MM.1S (cell line): ENCODE measurements around the gene BID.

ENCODE experiments used
- DNase-seq: peaks from one replicate; pipeline ENCODE4 v3.0.0-alpha.2; 2015
- H2AFZ ChIP-seq: fragments of 300-600 bp; sonication (generic); 2 replicates; pipeline ENCODE4 v1.6.0; 2016; ENCODE audit warnings: antibody characterized with exemption, low read length
- H3F3A ChIP-seq: fragments of 300-600 bp; sonication (generic); 2 replicates; pipeline ENCODE4 v1.6.1; 2016; ENCODE audit warnings: mild to moderate bottlenecking, antibody characterized with exemption, low read length, moderate library complexity, mixed read lengths; ENCODE audit not compliant: insufficient read depth
- H3K27ac ChIP-seq: fragments of 300-600 bp; sonication (generic); 2 replicates; pipeline ENCODE4 v1.5.1; 2016; ENCODE audit warnings: mild to moderate bottlenecking, low read length
- H3K27me3 ChIP-seq: fragments of 300-600 bp; sonication (generic); replicated peaks from 2 replicates; pipeline ENCODE4 v1.6.0; 2016; ENCODE audit warnings: low read length; ENCODE audit not compliant: insufficient read depth
- H3K36me3 ChIP-seq: fragments of 300-600 bp; sonication (generic); replicated peaks from 2 replicates; pipeline ENCODE4 v1.6.1; 2016; ENCODE audit warnings: mild to moderate bottlenecking, low read length, mixed read lengths; ENCODE audit not compliant: insufficient read depth
- H3K4me1 ChIP-seq: fragments of 300-600 bp; sonication (generic); 2 replicates; pipeline ENCODE4 v1.6.1; 2016; ENCODE audit warnings: low read length, mixed read lengths
- H3K4me2 ChIP-seq: fragments of 300-600 bp; sonication (generic); 2 replicates; pipeline ENCODE4 v1.6.0; 2016; ENCODE audit warnings: low read depth, low read length
- H3K4me3 ChIP-seq: fragments of 300-600 bp; sonication (generic); 2 replicates; pipeline ENCODE4 v1.5.1; 2016; ENCODE audit warnings: low read length, mixed read lengths
- H3K79me2 ChIP-seq: fragments of 300-600 bp; sonication (generic); 2 replicates; pipeline ENCODE4 v1.6.1; 2016; ENCODE audit warnings: mixed run types, low read length, mixed read lengths
- H3K9ac ChIP-seq: fragments of 300-600 bp; sonication (generic); 2 replicates; pipeline ENCODE4 v1.6.1; 2016; ENCODE audit warnings: low read length, mixed read lengths
- H3K9me2 ChIP-seq: fragments of 300-600 bp; sonication (generic); replicated peaks from 2 replicates; pipeline ENCODE4 v1.6.1; 2016; ENCODE audit warnings: mild to moderate bottlenecking, low read length, mixed read lengths; ENCODE audit not compliant: insufficient read depth
- H3K9me3 ChIP-seq: fragments of 300-600 bp; sonication (generic); replicated peaks from 2 replicates; pipeline ENCODE4 v1.6.1; 2016; ENCODE audit warnings: mild to moderate bottlenecking, low read length, mixed read lengths; ENCODE audit not compliant: insufficient read depth
- H4K20me1 ChIP-seq: fragments of 300-600 bp; sonication (generic); 2 replicates; pipeline ENCODE4 v1.6.1; 2016; ENCODE audit warnings: mild to moderate bottlenecking, low read length, moderate library complexity, mixed read lengths; ENCODE audit not compliant: insufficient read depth
- EZH2 ChIP-seq: fragments of 300-600 bp; sonication (generic); optimal IDR thresholded peaks from 2 replicates; pipeline ENCODE3; 2017; ENCODE audit warnings: low read depth, mild to moderate bottlenecking, antibody characterized with exemption, low read length, mixed read lengths
- EZH2phosphoT487 ChIP-seq: fragments of 300-600 bp; sonication (generic); IDR thresholded peaks from 2 replicates; pipeline ENCODE4 v1.6.1; 2018; ENCODE audit warnings: antibody characterized with exemption, low read length
- TF ChIP-seq, protein P1 (sequence below): fragments of 300-600 bp; sonication (generic); IDR thresholded peaks from 2 replicates; pipeline ENCODE4 v1.5.1; 2016; ENCODE audit warnings: antibody characterized with exemption, low read length, mixed read lengths

BID gene

DNA sequence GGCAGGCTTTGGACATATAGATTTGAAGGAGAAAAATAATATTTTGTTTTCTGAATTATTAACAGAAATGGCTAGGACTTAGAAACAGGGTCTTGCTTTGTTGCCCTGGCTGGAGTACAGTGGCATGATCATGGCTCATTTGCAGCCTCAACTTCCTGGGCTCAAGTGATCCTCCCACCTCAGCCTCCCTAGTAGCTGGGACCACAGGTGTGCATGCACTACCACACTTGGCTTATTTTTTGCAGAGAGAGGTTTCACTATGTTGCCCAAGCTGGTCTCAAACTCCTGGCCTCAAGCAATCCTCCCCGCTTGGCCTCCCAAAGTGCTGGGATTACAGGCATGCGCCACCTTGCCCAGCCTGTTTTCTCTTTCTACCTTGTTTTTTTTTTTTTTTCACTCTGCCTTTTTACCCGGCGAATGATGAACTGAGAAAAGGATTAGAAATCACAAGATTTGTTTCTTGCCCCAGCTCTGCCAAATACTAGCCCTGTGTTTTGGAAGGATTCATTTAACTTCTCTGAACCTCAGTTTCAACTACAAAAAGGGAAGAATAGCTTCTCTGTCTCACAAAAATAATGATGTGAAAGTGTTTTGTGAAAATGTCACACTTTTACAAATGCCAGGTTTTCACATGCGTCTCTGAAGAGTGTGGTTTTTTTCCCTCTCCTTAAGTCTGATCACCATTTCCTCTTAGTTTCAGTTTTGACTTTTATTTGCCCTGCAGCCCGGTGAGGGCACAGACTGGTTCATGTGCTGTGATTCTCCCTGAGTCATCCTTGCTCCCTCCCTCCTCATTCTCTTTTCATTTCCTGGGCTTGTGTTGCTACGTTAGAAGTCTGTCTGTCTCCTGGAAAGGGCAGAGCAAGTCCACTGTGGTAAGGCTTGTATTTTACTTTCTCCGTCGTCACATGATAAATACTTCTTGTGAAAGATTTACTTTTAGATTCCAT is 68.0 kb downstream of the BID start:
- peaks cover 17% of the 10 kb centered on the region for H3F3A ChIP-seq
- no peaks in the 10 kb centered on the region for H3K9me3 ChIP-seq
- DNase-seq = peak; percentile 88
- no peaks in the 10 kb centered on the region for H3K79me2 ChIP-seq
- H3K4me3 ChIP-seq = no peak overlapping the region
- peak overlapping the region; percentile 44; the same call in 1 of the 2 replicates for H3K4me2 ChIP-seq
- no peak overlapping the region for H2AFZ ChIP-seq
- peak overlapping the region; percentile 56; the same call in 1 of the 2 replicates for H3K27ac ChIP-seq
- no peak for TF ChIP-seq EZH2phosphoT487
- TF ChIP-seq, protein P1, sequence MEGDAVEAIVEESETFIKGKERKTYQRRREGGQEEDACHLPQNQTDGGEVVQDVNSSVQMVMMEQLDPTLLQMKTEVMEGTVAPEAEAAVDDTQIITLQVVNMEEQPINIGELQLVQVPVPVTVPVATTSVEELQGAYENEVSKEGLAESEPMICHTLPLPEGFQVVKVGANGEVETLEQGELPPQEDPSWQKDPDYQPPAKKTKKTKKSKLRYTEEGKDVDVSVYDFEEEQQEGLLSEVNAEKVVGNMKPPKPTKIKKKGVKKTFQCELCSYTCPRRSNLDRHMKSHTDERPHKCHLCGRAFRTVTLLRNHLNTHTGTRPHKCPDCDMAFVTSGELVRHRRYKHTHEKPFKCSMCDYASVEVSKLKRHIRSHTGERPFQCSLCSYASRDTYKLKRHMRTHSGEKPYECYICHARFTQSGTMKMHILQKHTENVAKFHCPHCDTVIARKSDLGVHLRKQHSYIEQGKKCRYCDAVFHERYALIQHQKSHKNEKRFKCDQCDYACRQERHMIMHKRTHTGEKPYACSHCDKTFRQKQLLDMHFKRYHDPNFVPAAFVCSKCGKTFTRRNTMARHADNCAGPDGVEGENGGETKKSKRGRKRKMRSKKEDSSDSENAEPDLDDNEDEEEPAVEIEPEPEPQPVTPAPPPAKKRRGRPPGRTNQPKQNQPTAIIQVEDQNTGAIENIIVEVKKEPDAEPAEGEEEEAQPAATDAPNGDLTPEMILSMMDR = no peak
- no peak for TF ChIP-seq EZH2
- no peaks in the 10 kb centered on the region for H3K9me2 ChIP-seq
- no peaks in the 10 kb centered on the region for H3K36me3 ChIP-seq
- peaks cover 18% of the 10 kb centered on the region for H3K4me1 ChIP-seq
- H4K20me1 ChIP-seq = peaks cover 6% of the 10 kb centered on the region; the same call in 1 of the 2 replicates
- no peak overlapping the region for H3K9ac ChIP-seq
- no peaks in the 10 kb centered on the region for H3K27me3 ChIP-seq

DNA sequence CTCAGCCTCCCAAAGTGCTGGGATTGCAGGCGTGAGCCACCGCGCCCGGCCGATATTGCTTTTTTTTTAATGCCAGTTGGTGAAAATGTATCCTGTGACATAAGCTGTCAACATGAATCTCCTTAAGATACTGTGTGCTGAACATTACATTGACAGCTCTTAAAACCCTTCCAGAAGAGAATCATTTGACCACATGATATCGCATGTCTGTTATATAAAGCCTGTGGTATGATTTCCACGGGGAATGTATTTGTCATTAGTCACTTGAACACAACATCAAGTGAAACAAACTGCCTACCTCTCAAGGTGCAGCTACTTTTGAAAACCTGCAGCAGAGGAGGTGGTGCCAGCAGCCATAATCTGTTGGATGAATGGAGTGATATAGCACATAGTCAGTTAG is 68.7 kb downstream of the BID start:
- TF ChIP-seq EZH2 (no peak), EZH2phosphoT487 (no peak)
- peak overlapping the region; percentile 44 for H3K4me2 ChIP-seq
- H4K20me1 ChIP-seq = peaks cover 6% of the 10 kb centered on the region; the same call in 1 of the 2 replicates
- no peaks in the 10 kb centered on the region for H3K27me3 ChIP-seq
- no peak overlapping the region for H2AFZ ChIP-seq
- H3F3A ChIP-seq = peaks cover 17% of the 10 kb centered on the region
- H3K9me2 ChIP-seq = no peaks in the 10 kb centered on the region
- DNase-seq = no peak
- H3K4me3 ChIP-seq = no peak overlapping the region
- H3K9ac ChIP-seq = no peak overlapping the region
- H3K27ac ChIP-seq = peak overlapping the region; percentile 56; the same call in 1 of the 2 replicates
- H3K36me3 ChIP-seq = no peaks in the 10 kb centered on the region
- no peaks in the 10 kb centered on the region for H3K79me2 ChIP-seq
- peaks cover 18% of the 10 kb centered on the region for H3K4me1 ChIP-seq
- no peaks in the 10 kb centered on the region for H3K9me3 ChIP-seq

DNA sequence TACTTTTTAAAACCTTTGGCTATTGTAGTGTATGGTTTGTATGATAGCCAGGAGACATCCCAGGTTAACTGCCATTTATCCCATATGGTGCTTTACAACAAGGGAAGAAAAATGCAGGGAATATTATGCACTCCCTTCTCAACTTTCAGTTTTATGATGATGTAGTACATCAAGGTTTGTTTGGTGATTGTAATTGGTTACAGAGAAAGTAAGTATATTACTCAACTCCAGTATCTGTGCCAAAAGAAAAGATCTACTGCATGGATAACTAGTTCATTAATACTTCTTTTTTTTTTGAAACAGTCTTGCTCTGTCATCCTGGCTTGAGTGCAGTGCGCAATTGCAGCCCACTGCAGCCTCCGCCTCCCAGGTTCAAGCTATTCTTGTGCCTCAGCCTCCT is 70.5 kb downstream of the BID start:
- peaks cover 17% of the 10 kb centered on the region for H3F3A ChIP-seq
- no peak overlapping the region for H3K4me2 ChIP-seq
- H4K20me1 ChIP-seq = peaks cover 6% of the 10 kb centered on the region; the same call in 1 of the 2 replicates
- TF ChIP-seq, protein P1 = no peak
- TF ChIP-seq EZH2phosphoT487 = no peak
- TF ChIP-seq EZH2 = no peak
- no peak for DNase-seq
- H3K9me3 ChIP-seq = no peaks in the 10 kb centered on the region
- no peaks in the 10 kb centered on the region for H3K36me3 ChIP-seq
- no peak overlapping the region for H3K9ac ChIP-seq
- H3K27ac ChIP-seq = no peak overlapping the region
- no peaks in the 10 kb centered on the region for H3K79me2 ChIP-seq
- no peak overlapping the region for H2AFZ ChIP-seq
- no peak overlapping the region for H3K4me3 ChIP-seq
- no peaks in the 10 kb centered on the region for H3K27me3 ChIP-seq
- H3K4me1 ChIP-seq = peaks cover 18% of the 10 kb centered on the region
- no peaks in the 10 kb centered on the region for H3K9me2 ChIP-seq
